Measurements from ENCODE around the gene GALR1.
"Not testable (repeated sequence)": the region's sequence is repeated elsewhere in the genome, so short reads cannot be mapped to it uniquely, and the experiment has no call there.

Gene GALR1, protein sequence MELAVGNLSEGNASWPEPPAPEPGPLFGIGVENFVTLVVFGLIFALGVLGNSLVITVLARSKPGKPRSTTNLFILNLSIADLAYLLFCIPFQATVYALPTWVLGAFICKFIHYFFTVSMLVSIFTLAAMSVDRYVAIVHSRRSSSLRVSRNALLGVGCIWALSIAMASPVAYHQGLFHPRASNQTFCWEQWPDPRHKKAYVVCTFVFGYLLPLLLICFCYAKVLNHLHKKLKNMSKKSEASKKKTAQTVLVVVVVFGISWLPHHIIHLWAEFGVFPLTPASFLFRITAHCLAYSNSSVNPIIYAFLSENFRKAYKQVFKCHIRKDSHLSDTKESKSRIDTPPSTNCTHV

DNA sequence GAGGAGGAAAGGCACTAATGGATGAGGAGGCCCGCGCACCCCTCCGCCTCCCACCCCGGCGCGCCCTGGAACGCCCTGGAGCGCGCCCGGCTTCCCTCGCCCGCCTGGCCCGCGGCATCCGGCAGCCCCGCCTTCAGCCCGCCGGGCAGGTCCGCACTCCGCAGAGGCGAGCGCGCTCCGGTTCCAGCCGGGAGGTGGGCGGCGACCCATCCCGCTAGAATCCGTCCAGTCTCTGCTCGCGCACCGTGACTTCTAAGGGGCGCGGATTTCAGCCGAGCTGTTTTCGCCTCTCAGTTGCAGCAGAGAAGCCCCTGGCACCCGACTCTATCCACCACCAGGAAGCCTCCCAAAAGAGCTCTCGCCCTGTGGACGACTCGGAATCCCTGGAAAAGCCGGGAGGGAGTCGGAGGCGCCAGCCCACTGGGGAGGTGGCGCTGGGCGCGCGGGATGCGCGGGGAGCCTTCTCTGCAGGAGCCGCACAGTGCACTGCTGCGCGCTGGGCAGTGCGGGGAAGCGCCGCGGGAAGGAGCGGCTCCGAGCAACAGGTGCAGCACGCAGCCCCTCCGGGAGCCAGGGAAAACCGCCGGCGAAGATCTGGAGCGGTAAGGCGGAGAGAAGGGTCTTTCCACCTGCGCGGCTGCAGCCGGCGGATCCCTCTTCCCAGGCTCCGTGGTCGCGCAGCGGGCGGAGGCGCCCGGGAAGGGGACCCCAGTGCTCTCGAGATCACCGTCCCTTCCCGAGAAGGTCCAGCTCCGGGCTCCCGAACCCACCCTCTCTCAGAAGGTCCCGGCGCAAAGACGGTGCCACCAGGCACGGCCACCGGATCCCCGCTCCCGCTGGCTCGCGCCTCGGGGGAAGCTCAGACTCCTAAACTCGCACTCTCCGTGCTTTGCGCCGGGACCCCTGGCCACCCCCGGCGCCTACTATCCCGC lies at the start of gene GALR1:
GALR1 (plus strand) TSS at position 280 of the 932 bp plus-strand sequence. CDS start 701 bp downstream, outside the sequence.
- DNase-seq (ENCODE audit: low spot score): peak; percentile 68

DNA sequence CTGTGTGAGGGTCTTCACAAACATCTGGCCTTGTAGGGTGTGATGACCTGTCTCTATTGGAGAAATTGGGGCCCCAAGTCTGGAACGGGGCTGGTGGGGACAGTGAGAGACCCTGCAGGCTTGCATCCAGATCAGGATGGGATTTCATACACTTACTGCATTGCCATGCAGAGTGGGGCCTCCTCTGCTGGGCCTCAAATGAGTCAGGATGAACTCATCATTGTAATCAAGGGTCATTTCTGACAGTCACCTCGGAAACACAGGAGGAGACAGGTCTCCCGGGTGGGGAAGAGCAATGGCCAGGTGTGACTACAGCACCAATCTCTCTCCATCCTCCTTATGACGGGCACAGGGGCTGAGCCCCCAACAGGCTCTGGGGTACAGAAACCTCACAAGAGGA lies 48.1 kb upstream of the GALR1 start:
- DNase-seq (ENCODE audit: low spot score): no peak

DNA sequence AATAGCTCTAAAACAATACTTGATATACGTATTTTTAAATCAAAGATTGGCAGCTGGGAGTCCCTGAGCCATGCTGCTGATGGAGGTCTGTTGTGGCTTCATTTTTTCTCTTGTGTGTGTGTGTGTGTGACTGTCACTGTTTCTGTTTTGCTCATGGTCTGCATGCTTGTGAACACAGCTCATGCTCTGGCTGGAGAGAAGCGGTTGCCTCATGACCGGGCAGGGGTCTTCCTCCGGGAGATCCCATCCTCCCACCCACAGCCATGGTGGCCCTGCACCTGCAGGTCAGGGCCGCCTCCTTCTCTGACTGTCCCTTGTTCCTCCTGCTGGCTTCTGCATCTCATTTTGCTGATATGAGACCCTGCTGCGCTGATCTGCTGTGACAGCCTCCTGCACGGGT lies 47.3 kb upstream of the GALR1 start:
- DNase-seq (ENCODE audit: low spot score): no peak

DNA sequence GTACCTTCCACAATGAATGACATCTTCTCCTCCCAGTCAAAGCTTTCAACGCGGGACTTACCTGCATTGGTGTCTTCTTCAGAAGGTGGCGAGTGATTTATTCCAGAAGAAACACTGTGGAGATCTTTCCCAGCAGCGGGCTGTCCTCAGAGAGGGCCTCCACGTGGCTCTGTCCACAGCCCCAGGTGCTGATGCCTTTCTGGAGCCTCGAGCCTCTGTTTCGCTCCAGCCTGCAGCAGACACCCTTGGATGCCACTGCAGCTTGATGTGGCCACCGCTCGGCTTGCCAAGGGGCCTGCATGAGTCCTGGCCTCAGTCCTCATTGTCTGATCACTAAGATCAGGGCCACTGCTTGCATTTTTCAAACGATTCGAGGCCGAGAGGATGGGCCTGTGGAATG lies 46.6 kb upstream of the GALR1 start:
- peak; percentile 72 for DNase-seq (ENCODE audit: low spot score)

DNA sequence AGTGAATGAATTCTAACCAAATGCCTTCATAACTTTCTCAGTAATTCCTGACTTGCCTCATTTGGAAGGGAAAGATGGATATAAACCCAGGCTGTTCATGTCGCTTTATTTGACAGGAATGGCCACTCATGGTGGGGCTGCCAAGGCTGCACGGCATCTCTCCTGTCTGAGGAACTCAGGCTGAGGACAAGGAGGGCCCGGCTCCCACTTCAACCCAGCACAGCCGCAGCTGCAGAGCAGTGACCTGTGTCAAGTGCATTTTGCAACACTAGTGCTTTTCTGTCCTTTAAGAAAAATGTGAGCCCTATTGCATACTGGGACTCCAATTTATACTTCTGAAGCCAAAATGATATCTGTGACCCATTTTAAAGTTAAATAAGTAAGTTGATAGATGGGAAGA lies 45.8 kb upstream of the GALR1 start:
- DNase-seq (ENCODE audit: low spot score): no peak

DNA sequence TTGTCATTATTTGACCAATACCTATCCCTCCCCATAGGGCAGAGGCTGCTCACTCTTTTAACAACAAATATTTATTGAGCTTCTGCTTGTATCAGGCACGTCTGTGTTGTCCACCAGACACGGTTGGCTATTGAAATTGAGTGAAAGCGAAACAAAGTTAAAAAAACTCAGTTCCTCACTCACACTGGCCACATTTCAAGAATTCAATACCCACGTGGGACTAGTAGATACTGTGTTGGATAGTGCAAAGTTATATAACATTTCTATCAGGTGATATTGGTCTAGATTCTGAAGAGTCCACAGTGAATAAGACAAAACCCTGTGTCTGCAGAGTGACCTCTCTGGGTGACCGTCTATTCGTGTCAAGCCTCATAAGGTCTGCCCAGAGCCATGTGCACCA lies 43.9 kb upstream of the GALR1 start:
- DNase-seq (ENCODE audit: low spot score): no peak

DNA sequence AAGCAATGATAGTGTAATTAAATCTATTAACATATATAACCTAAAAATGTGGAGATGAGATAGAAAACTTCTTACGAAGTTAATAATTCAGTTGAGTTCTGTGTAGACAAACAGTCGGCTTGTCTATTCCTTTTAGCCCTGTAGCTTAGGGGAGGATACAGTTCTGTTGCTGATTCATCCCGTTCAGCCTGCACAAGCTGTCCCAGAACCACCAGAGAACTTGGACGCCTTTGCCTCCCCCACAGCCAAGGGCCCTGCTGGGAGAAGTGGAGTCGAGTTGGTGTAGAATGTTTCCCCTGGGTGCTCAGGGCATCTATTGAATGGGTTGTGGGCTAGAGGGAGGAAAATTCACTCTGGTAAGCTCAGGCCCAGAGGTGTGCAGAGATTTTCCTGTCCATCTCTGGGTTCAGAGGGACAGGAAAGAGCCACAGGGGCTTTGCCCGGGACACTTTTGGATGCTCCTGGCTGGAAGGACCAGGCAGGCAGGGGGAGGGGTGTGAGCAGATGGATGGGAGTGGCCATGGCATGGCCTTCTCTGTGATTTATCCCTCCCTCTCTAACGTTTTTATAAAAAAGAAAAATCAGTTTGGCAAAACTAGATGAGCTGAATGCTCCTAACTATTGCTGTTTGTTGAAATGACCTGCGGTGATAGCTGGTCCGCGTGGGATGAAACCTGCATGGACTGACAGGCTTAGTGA lies 42.8 kb upstream of the GALR1 start:
- DNase-seq (ENCODE audit: low spot score): no peak

DNA sequence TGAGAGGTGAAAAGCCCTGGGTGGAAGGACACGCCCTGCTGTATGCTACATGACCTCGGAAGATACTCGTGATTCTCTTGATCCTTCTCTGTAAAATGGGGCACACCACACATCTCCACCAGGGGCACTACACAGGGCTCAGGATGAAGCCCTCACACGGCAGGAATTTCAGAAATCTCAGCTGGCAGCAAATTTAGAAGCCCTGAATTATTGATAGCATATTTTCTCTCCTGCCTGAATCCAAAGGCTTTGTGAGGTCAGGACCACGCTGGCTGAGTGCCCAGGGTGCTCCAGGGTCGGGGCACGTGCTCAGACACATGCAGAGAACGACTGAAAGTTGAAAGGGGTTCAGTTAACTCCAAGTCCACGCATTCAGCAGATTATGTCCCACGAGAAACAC lies 42.1 kb upstream of the GALR1 start:
- peak; percentile 70 for DNase-seq (ENCODE audit: low spot score)

DNA sequence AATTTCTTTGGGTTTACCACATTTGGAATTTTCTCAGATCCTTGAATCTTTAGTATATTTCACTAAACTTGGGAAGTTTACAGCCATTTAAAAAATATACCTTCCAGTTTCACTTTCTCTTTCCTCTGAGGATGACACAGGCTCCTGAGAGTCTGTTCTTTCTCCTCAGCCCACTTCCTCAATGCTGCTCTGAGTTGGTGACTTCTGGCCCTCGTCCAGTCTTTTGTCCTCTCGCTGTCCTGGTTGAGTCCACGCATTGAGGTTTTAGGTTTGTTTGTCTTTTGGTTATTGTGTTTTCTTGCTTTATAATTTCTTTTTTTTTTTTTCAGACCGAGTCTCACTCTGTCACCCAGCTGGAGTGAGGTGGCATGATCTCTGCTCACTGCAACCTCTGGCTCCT lies 40.7 kb upstream of the GALR1 start:
- no peak for DNase-seq (ENCODE audit: low spot score)

DNA sequence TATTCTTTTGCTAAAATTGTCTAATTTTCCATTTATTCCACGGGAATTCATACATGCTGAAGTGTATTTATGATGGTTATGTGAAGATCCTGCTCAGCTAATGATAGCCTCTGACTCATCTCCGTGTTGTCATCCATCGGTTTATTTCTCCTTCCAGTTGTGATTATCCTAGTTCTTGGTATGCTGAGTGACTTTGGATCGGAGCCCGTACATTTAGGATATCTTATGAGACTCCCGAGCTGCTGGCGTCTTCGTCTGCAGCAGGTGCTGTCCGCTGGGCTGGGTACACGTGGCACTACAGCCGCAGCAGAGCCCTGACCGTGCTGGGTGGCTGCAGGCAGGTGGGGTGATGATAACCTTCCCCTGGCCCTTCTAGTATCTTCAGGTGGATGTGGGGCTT lies 40.1 kb upstream of the GALR1 start:
- DNase-seq (ENCODE audit: low spot score): no peak

DNA sequence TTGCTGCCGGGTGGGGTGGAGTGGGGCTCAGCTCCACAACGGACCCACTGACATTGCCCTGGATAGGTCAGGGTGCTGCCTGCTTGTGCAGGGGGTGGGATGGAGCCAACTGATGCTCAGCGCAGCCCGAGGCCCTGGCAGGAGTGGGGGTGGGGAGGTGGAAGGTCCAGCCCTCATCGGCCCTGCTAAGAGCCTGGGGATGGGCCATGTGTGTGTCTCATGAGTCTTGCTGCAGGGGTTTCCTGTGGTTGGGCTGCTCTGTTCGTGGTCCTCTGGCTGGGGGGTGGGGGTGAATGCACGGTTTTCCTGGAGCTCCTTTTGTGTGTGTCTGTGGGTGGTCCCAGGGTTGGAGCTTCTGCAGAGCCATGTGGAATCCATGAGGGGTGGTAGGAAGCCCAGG lies 39.4 kb upstream of the GALR1 start:
- no peak for DNase-seq (ENCODE audit: low spot score)

DNA sequence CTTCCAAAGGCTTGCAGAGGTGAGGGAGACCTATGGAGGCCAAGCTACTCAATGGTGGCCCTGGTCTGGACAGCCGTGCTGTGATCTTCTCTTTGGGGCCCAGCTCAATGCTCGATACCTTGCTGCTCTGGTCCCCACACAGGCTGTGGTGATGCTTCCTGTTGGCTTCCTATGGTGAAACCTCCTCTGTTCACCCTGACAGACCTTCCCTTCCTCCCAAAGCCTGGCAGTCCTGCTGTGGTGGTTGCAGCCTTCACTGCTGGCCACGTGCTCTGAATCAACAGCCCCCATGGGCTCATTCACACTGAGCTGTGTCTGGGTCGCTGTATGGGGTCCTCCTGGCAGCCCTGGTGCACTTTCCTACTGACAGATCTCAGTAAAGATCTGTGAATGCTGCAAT lies 31.0 kb upstream of the GALR1 start:
- no peak for DNase-seq (ENCODE audit: low spot score)

DNA sequence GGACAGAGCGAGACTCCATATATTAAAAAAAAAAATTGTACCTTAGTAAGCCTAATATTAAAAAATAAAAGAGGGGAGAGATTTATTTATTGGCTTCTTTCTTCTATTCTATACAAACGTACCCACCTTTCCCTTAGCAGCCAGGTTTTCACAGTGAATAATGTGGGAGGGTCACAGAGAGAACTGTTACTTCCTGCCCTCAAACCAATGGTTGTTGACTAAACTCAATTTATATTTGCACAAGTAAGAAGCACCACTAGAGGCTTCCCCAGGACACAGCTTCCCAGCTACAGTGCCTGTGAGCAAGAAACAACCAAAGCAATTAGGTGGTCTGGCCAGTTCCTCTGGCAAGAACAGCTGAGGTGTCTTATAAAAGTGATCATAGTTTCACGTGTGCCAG lies 28.9 kb upstream of the GALR1 start:
- DNase-seq (ENCODE audit: low spot score): no peak

DNA sequence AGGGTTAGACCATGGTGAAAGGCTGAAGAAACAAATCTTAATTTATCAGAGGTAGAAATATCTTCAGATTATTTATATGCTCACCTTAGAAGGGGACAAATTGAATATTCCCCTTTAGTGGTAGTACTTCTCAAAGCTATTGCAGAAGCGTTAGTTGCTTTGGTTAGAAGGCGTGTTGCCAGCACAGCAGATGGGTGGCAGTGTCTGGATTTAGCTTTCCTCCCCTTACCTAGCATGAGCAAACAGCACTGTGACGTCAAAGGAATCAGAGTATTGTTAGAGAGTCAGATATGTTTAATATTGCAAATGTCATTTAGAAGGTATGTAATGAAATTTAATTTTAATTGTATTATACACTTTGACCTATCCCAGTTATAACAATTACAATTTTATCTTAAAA lies 27.2 kb upstream of the GALR1 start:
- no peak for DNase-seq (ENCODE audit: low spot score)

DNA sequence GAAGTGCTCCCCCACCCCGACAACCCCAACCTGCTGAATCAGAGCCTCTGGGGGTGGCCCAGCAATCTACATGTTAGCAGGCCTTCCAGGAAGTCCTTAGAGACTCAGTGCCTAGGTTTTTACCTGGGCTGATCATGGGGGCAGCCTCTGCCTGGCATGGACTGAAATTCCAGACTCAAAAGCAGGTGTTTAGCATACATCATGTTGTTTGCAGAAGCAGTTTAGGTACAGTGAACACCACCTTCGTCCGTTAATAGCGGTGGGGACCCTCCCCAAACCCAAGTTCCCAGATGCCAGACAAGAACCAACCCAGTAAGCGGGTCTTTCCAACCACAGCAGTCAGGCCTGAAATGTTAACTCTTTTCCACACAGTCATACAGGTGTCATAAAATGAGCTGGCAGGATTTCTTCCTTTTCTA lies 26.4 kb upstream of the GALR1 start:
- no peak for DNase-seq (ENCODE audit: low spot score)

DNA sequence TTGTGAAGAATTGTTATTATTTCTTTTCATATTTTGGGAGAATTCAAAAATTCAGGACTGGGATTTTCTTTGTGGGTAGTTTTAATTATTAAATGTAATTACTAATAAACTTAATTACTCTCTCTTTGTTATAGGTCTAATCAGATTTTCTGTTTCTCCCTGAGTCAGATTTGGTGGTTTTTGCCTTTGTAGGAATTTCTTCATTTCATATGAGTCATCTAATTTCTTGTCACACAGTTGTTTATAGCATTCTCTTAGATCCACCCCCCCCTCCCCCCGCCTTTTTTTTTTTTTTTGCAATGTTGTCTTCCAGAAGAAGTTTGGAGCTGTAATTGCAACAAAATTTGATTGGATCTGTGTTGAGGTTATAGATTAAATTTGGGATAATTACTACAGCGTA lies 26.0 kb upstream of the GALR1 start:
- DNase-seq (ENCODE audit: low spot score): no peak

DNA sequence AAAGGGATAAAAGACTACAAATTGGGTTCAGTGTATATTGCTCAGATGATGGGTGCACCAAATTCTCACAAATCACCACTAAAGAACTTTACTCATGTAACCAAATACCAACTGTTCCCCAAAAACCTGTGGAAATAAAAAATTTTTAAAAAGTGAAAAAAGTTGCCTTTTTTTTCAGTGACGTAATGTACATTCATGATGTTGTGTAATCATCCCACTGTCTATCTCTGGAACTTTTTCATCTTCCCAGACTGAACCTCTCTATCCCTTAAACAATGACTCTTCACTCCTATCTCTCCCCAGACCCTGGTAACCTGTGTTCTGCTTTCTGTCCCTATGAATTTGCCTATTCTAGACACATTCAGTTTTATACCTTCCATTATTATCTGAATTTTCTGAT lies 19.0 kb upstream of the GALR1 start:
- DNase-seq (ENCODE audit: low spot score): no peak

DNA sequence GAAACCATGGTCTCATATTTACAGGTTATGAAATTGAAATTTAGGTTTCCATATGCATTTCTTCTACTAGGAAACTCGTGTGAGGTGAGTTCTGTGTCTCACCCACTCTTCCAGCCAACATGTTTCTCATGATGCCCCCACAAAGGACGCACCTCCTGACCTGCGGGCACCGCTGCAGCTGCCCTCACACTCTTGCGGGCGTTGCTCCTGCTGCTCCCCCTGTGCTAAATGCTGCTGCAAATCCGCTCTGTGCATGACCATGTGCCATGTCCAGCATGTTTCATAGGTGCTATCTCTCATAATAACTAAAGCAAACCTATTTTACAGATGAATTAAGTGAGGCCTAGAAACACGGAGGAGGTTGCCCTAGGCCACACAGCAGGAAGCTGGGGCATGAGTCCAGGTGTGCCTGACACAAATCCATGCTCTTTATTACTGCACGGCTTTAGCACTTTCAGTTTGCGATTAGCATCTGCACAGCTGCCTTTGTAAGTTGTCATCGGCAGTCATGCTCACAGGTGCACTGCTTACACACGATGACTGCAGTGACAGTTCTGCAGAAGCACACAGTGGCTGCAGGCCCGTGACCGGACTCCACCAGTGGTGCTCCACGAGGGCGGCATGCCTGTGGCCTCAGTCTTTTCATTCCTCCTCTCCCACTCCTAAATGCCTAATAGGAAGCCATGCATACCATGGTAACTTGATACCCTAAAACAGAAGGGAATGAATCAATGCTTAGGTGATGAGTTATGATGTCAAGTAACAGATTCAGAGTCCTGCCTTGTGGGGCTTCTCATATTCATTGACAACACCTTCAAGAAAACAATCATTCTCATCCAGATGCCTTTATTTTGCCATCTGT lies 14.9 kb upstream of the GALR1 start:
- no peak for DNase-seq (ENCODE audit: low spot score)

DNA sequence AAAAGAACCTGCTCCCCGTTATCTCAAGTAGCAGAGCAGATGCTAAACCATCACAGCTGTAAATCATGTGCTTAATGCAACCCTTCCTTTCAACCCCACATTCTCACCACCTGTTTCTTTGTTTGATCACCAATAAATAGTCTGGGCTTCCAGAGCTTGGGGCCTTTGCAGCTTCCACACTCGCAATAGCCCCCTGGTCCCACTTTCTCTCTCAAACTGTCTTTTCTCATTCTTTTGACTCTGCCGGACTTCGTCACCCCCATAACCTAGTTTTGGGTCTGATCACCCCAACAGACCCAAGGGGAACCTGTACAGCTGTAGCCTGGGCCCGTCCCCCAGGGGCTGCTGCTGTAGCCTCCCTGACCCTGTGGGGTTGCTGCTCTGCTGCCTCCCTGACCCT lies 10.4 kb upstream of the GALR1 start:
- DNase-seq (ENCODE audit: low spot score): not testable (repeated sequence)

DNA sequence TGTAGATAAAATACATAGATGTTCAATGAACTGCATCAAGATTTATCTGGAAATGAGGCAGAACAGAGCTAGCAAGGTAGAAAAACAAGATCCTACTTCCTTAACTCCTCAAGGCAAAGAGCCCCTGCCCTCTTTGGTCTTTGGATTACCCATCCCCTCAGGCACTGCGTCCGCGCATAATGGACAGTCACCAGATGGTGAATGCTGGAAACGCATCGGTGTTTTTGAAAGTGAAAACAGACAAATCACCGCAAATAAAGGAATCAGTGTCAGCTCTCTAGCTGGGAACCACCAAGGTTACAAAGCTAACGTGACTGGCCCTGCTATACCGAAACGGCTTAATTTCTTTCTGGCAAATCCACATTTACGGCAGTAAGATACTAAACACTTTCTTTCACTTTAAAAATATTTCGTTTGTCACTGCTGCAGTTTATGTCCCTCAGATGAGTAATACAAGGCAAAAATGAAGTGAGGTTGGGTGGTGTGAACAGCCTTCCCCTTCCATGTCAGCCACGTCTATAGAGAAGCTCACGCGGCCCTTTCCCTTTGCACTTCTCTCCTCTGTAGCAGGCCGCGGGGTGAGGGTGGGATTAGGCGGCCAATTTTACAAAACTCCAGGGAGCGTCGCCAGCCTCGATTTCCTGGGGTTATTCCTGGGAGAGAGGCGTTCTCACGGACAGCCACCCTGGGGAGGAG lies 627 bp upstream of the GALR1 start:
- no peak for DNase-seq (ENCODE audit: low spot score)

DNA sequence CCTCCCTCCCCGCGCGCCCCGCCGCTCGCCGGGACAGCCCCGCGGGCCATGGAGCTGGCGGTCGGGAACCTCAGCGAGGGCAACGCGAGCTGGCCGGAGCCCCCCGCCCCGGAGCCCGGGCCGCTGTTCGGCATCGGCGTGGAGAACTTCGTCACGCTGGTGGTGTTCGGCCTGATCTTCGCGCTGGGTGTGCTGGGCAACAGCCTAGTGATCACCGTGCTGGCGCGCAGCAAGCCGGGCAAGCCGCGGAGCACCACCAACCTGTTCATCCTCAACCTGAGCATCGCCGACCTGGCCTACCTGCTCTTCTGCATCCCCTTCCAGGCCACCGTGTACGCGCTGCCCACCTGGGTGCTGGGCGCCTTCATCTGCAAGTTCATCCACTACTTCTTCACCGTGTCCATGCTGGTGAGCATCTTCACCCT lies 865 bp downstream of the GALR1 start:
- peak; percentile 40 for DNase-seq (ENCODE audit: low spot score)

Measured in iPS-NIHi11 (cell line).